ENCODE results near the gene METTL26. TPM values are rescaled to one million over a fixed set of nuclear protein-coding genes. Genes with fewer than 3 reads are reported as not detected.
A peak's percentile ranks its signal among the peaks of the same experiment; 100 is the strongest.

Gene METTL26
- total and polyA plus RNA-seq, 2 experiments from 2014 or later, result 155 to 218 TPM

DNA sequence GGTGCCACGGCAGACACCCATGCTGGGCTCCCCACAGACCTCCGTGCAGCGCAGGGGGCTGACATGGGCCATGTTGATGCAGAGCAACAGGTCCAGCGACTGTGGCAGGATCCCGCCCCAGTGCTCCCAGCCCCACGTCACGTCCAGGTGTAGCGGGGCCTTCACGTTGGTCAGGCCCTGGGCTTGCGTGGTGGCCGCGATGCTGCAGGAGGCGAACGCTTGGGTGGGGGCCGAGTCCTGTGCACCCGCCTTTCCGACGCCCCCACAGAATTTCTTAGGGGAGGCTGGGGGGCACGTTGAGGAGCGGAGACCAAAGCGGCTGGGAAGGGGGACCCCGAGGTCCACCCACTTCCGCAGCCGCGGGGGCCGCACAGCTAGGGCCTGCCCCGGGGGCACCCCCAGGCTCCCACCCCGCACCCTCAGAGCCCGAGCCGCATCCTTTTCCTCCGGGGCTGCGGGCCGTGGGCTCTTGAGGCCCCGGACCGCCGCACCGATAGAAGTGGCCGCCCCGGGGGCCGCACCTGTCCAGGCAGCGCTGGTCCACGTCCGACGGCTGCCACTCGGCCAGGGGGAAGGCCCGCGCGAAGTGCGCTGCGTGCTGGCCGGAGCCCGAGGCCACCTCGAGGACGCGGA, 416 bp downstream of the METTL26 start:
- in situ Hi-C loops (cut with MboI), result no loop called here

DNA sequence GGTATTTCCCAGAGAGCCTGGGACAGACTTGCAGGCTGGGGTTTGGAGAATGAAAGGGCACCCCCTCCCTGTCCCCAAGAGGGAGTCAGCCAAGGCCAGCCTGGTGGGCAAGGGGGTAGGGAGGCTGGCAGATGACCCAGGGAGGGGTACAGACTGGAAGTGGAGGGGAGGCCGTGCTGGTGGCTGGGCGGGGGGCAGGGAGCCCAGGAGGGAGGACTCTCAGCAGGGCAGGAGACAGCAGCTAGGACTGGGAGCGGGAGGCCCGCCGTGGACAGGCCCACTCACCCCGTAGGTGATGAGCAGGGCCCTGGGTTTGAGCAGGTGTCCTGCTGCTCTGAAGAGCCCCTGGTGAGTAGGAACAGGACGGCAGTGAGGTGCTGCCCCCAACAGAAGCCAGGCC, 1.1 kb downstream of the METTL26 start:
- peak overlapping the region; percentile 87 for H3K4me2 ChIP-seq (ENCODE audit: unreplicated experiment)
- peak overlapping the region; percentile 80 for H3K9ac ChIP-seq
- H3K36me3 ChIP-seq (ENCODE audit: low read depth), result no peaks in the 10 kb centered on the region
- in situ Hi-C loops (cut with MboI), result no loop called here
- WGBS, 2 experiments (ENCODE audit: low coverage in 1 of 2, low lambda C conversion rate in 2 of 2, missing lambda C conversion rate in 2 of 2), result 75 to 78% methylated on average over 5 to 7 of the region's 7 CpGs
- H3K4me1 ChIP-seq (ENCODE audit: insufficient read depth), result 0 out of 2 replicates have a peak, but pooled peaks cover 6% of the 10 kb centered on the region
- H4K20me1 ChIP-seq (ENCODE audit: insufficient read depth), result no peaks in the 10 kb centered on the region
- H3K9me3 ChIP-seq (ENCODE audit: low read depth), result no peaks in the 10 kb centered on the region
- peaks cover 14% of the 10 kb centered on the region for H3K79me2 ChIP-seq (ENCODE audit: insufficient read depth)
- H3K4me3 ChIP-seq, result peak overlapping the region; percentile 90
- DNase-seq, result no peak
- TF ChIP-seq EZH2phosphoT487 (IDR thresholded peaks at IDR 0.05; ENCODE audit: insufficient read depth, low read depth) (no peak), EZH2 (IDR thresholded peaks at IDR 0.05; ENCODE audit: insufficient read depth, poor library complexity, severe bottlenecking) (no peak)
- H2AFZ ChIP-seq, result no peak overlapping the region
- peaks cover 9% of the 10 kb centered on the region for H3F3A ChIP-seq (ENCODE audit: insufficient read depth)
- H3K27ac ChIP-seq, result no peak overlapping the region
- no peaks in the 10 kb centered on the region for H3K27me3 ChIP-seq (replicated peaks; ENCODE audit: insufficient read depth)
- no peaks in the 10 kb centered on the region for H3K9me2 ChIP-seq (ENCODE audit: insufficient read depth)

More for the DNA sequence above, 416 bp downstream of the METTL26 start:
- Histone ChIP-seq H3K79me2 (ENCODE audit: insufficient read depth) (peaks cover 14% of the 10 kb centered on the region), H3K9me3 (ENCODE audit: low read depth) (no peaks in the 10 kb centered on the region), H3K27ac (peak overlapping the region; percentile 85), H3K9me2 (ENCODE audit: insufficient read depth) (no peaks in the 10 kb centered on the region), H2AFZ (peak overlapping the region; percentile 56), H4K20me1 (ENCODE audit: insufficient read depth) (no peaks in the 10 kb centered on the region), H3K9ac (peak overlapping the region; percentile 80), H3K4me2 (ENCODE audit: unreplicated experiment) (peak overlapping the region; percentile 87), H3F3A (ENCODE audit: insufficient read depth) (peaks cover 9% of the 10 kb centered on the region), H3K36me3 (ENCODE audit: low read depth) (no peaks in the 10 kb centered on the region), H3K4me3 (peak overlapping the region; percentile 90), H3K4me1 (ENCODE audit: insufficient read depth) (0 out of 2 replicates have a peak, but pooled peaks cover 6% of the 10 kb centered on the region), H3K27me3 (replicated peaks; ENCODE audit: insufficient read depth) (no peaks in the 10 kb centered on the region)
- TF ChIP-seq EZH2 (IDR thresholded peaks at IDR 0.05; ENCODE audit: insufficient read depth, poor library complexity, severe bottlenecking) (no peak), EZH2phosphoT487 (IDR thresholded peaks at IDR 0.05; ENCODE audit: insufficient read depth, low read depth) (no peak)
- 1 to 3% methylated on average over 35 to 39 of the region's 55 CpGs for WGBS, 2 experiments (ENCODE audit: low coverage in 1 of 2, low lambda C conversion rate in 2 of 2, missing lambda C conversion rate in 2 of 2)
- DNase-seq, result peak; percentile 43

DNA sequence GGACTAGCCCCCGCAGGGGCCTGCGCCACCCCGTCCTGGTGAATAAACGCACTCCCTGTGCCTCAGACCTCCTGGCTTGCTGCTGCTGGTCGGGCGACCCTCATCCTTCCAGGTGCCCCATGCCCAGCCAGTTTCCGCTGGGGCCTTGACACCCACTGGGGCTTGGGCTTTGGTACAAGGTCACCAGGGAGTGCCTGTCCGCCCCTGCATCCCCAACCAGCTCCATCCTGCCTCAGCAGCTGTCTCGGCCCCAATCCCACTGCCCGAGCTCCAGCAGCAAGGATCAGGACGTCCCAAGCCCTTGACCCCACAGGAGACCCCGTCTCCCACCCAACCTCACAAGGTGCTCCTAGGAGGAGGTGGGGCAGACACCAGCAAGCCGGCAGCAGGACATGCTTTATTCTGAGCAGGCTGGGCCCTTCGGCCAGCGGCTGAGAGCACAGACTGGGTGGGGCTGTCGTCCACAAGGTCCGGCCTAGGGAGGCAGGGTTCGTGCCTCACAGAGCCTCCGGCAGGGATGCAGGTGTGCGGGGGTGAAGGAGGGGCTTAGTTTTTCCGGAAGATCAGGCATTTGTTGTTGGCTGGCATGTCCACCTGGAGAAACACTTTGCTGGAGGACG, 1.9 kb downstream of the METTL26 start:
- H3K27ac ChIP-seq, result no peak overlapping the region
- 0 out of 2 replicates have a peak, but pooled peaks cover 6% of the 10 kb centered on the region for H3K4me1 ChIP-seq (ENCODE audit: insufficient read depth)
- DNase-seq, result no peak
- no peak overlapping the region for H2AFZ ChIP-seq
- H3K9ac ChIP-seq, result no peak overlapping the region
- no peak overlapping the region for H3K4me3 ChIP-seq
- no peaks in the 10 kb centered on the region for H3K9me3 ChIP-seq (ENCODE audit: low read depth)
- no peaks in the 10 kb centered on the region for H3K27me3 ChIP-seq (replicated peaks; ENCODE audit: insufficient read depth)
- TF ChIP-seq EZH2phosphoT487 (IDR thresholded peaks at IDR 0.05; ENCODE audit: insufficient read depth, low read depth) (no peak), EZH2 (IDR thresholded peaks at IDR 0.05; ENCODE audit: insufficient read depth, poor library complexity, severe bottlenecking) (no peak)
- H3K4me2 ChIP-seq (ENCODE audit: unreplicated experiment), result no peak overlapping the region
- 92 to 95% methylated on average over 19 to 22 of the region's 22 CpGs for WGBS, 2 experiments (ENCODE audit: low coverage in 1 of 2, low lambda C conversion rate in 2 of 2, missing lambda C conversion rate in 2 of 2)
- H3K36me3 ChIP-seq (ENCODE audit: low read depth), result no peaks in the 10 kb centered on the region
- H3K79me2 ChIP-seq (ENCODE audit: insufficient read depth), result peaks cover 14% of the 10 kb centered on the region
- H3F3A ChIP-seq (ENCODE audit: insufficient read depth), result peaks cover 4% of the 10 kb centered on the region
- in situ Hi-C loops (cut with MboI), result no loop called here
- H4K20me1 ChIP-seq (ENCODE audit: insufficient read depth), result no peaks in the 10 kb centered on the region
- no peaks in the 10 kb centered on the region for H3K9me2 ChIP-seq (ENCODE audit: insufficient read depth)

DNA sequence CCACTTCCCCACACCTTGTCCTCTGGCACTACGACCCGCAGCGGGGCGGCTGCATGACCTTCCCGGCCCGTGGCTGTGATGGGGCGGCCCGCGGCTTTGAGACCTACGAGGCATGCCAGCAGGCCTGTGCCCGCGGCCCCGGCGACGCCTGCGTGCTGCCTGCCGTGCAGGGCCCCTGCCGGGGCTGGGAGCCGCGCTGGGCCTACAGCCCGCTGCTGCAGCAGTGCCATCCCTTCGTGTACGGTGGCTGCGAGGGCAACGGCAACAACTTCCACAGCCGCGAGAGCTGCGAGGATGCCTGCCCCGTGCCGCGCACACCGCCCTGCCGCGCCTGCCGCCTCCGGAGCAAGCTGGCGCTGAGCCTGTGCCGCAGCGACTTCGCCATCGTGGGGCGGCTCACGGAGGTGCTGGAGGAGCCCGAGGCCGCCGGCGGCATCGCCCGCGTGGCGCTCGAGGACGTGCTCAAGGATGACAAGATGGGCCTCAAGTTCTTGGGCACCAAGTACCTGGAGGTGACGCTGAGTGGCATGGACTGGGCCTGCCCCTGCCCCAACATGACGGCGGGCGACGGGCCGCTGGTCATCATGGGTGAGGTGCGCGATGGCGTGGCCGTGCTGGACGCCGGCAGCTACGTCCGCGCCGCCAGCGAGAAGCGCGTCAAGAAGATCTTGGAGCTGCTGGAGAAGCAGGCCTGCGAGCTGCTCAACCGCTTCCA, 2.6 kb downstream of the METTL26 start:
- Histone ChIP-seq H3K4me3 (no peak overlapping the region), H3K4me1 (ENCODE audit: insufficient read depth) (0 out of 2 replicates have a peak, but pooled peaks cover 6% of the 10 kb centered on the region), H3K79me2 (ENCODE audit: insufficient read depth) (peaks cover 14% of the 10 kb centered on the region), H3K9ac (no peak overlapping the region), H3K27me3 (replicated peaks; ENCODE audit: insufficient read depth) (no peaks in the 10 kb centered on the region), H4K20me1 (ENCODE audit: insufficient read depth) (no peaks in the 10 kb centered on the region), H3K9me3 (ENCODE audit: low read depth) (no peaks in the 10 kb centered on the region), H3K36me3 (ENCODE audit: low read depth) (no peaks in the 10 kb centered on the region), H3F3A (ENCODE audit: insufficient read depth) (no peaks in the 10 kb centered on the region), H3K4me2 (ENCODE audit: unreplicated experiment) (no peak overlapping the region), H3K9me2 (ENCODE audit: insufficient read depth) (no peaks in the 10 kb centered on the region), H2AFZ (no peak overlapping the region), H3K27ac (no peak overlapping the region)
- 97% methylated on average over 68 to 69 of the region's 74 CpGs for WGBS, 2 experiments (ENCODE audit: low coverage in 1 of 2, low lambda C conversion rate in 2 of 2, missing lambda C conversion rate in 2 of 2)
- DNase-seq, result no peak
- in situ Hi-C loops (cut with MboI), result no loop called here
- no peak for TF ChIP-seq EZH2phosphoT487 (IDR thresholded peaks at IDR 0.05; ENCODE audit: insufficient read depth, low read depth)
- no peak for TF ChIP-seq EZH2 (IDR thresholded peaks at IDR 0.05; ENCODE audit: insufficient read depth, poor library complexity, severe bottlenecking)

All from GM23248 (cell line).